IPS-18c (cell line): Measurements from ENCODE around the gene TBX3.
"Not testable (repeated sequence)": the region's sequence is repeated elsewhere in the genome, so short reads cannot be mapped to it uniquely, and the experiment has no call there.

ENCODE experiments used
- H3K4me3 ChIP-seq: 2 replicates; pipeline ENCODE4 v1.7.0; 2013; ENCODE audit warnings: low read depth, mild to moderate bottlenecking, low read length, moderate library complexity; ENCODE audit not compliant: insufficient read depth
- H3K9me3 ChIP-seq: one replicate; pipeline ENCODE4 v1.6.1; 2013; ENCODE audit warnings: mild to moderate bottlenecking, low read length, moderate library complexity; ENCODE audit not compliant: control insufficient read depth, insufficient read depth

TBX3 gene

GRCh38 chr12:114684098-114684869 lies at the start of gene TBX3:
Gene TBX3 (minus strand): TSS chr12:114684175. CDS start chr12:114683200, 975 bp downstream.
- Histone ChIP-seq H3K4me3 (peak within 1 kb of the TSS; percentile 53), H3K9me3 (no peaks in the 10 kb centered on the region)

GRCh38 chr12:114732426-114733030 lies 48.6 kb upstream of the TBX3 start:
- Histone ChIP-seq H3K9me3 (peaks cover 11% of the 10 kb centered on the region), H3K4me3 (no peak overlapping the region)

- no peak overlapping the region for H3K4me3 ChIP-seq
- no peaks in the 10 kb centered on the region for H3K9me3 ChIP-seq
Observed at GRCh38 chr12:114729731-114730130, 45.8 kb upstream of the TBX3 start.

DNA sequence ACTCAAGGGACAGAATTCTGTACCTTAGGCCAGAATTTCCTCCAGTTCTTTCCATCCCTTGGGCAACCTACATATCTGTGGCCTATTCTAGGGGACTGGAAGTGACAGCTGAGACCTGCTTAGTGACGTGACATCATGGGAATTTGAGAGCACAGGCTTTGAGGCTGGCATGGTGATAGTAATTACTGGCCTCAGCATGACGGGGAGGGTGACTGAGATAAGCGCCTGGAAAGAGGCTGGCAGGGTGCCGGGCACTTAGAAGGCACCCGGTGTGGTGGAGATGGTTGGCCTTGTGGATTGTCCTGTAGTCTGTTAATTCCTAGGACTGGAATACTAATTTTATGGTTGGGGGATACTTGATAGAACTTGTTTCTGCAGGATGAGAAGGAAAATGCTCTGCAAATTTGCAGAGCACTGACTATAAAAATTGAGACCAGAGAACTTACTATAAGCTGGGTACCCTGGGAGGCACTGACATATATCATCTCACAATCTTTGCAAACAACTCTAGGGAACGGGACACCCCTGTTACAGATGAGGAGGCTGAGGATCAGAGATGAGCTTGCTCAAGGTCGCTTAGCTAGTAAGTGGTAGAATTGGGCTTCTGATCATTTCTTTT lies 42.2 kb upstream of the TBX3 start:
- H3K9me3 ChIP-seq = no peaks in the 10 kb centered on the region
- H3K4me3 ChIP-seq = no peak overlapping the region

- not testable (repeated sequence) for H3K9me3 ChIP-seq, H3K4me3 ChIP-seq
Observed at GRCh38 chr12:114722176-114722575, 38.2 kb upstream of the TBX3 start.

DNA sequence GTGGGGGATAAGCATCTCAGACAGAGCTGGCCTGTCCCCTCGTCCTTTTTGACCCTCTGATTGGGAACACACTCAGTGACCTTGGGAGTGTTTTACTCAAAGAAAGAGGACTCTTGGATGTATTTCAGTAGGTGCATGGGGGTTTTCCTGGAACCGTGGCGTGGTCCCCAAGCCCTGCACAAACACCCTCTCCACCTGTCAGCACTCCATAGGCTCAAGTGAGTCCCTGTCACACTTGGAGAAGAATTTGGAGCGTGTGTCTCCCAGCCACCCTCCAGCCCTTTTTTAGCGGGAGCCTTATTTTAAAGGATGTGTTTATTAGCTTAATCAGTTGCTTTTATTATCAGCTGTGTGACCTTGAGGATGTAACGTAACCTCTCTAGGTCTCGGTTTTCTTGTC lies 37.3 kb upstream of the TBX3 start:
- Histone ChIP-seq H3K4me3 (no peak overlapping the region), H3K9me3 (no peaks in the 10 kb centered on the region)

DNA sequence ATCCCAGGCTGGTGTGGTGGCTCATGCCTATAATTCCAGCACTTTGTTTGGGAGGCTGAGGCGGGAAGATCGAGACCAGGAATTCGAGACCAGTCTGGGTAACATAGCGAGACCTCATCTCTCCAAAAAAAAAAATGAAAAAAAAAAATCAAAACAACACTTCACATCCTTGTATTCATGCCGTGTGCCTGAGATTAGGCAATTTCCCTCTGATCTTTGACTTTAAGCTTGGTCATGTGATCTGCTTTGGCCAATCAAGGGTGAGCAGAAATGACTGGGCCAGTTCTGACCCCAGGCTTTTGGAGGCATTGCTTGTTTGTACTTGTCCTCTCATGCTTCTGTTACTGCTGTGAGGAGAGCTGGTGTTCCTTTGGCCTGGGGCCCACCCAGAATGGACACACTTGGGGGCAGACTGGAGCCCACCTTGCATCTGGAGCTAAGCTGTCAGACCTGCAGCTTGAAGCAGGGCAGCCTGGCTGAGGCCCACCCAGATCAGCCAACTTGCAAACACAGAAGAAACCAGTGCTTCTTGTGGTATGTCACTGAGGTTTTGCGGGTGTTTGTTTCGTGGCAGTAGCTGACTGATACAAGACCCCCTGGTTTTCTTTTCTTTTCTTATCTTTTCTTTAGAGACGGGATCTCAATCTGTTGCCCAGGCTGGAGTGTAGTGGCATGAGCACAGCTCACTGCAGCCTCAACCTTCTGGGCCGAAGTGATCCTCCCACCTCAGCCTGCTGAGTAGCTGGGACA lies 29.7 kb upstream of the TBX3 start:
- H3K9me3 ChIP-seq = no peaks in the 10 kb centered on the region
- H3K4me3 ChIP-seq = no peak overlapping the region

DNA sequence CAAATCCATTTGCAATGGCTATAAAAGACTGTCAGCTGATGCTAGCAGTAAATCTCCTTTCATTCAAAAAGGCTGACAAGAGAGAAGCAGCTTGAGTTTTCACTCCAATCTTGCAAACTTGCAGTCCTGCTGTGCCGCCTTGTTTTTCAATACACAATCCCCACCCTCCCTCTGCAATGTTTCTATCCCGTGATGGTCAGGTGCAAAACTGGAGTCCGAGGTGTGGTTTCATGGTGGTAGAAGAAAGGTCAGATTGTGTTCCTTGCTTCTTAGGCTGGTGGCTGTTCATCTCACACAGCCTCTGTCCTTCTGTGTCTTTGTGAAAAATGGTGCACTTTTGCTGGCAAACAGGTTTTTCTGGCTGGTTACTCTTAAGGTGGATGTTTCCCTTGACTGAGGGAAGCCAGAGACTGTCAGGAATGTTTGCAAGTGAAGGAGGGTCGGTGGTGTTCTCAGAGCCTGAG lies 27.7 kb upstream of the TBX3 start:
- H3K9me3 ChIP-seq = no peaks in the 10 kb centered on the region
- H3K4me3 ChIP-seq = no peak overlapping the region

GRCh38 chr12:114710151-114710550 lies 26.2 kb upstream of the TBX3 start:
- H3K4me3 ChIP-seq = no peak overlapping the region
- H3K9me3 ChIP-seq = no peaks in the 10 kb centered on the region

GRCh38 chr12:114709112-114709511 lies 25.1 kb upstream of the TBX3 start:
- H3K4me3 ChIP-seq = no peak overlapping the region

DNA sequence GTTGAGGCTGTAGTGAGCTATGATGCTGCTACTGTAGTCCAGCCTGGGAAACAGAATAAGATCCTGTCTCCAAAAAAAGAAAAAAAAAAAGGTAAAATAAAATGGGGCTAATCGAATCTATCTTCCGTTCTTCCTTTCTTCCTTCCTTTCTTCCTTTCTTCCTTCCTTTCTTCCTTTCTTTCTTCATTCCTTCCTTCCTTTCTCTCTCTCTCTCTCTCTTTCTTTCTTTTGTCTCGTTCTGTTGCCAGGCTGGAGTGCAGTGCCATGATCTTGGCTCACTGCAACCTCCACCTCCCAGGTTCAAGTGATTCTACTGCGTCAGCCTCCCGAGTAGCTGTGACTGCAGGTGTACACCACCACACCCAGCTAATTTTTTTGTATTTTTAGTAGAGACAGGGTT lies 24.6 kb upstream of the TBX3 start:
- not testable (repeated sequence) for H3K4me3 ChIP-seq, H3K9me3 ChIP-seq

More at GRCh38 chr12:114709112-114709511, 25.1 kb upstream of the TBX3 start:
- no peaks in the 10 kb centered on the region for H3K9me3 ChIP-seq

GRCh38 chr12:114704096-114704495 lies 20.1 kb upstream of the TBX3 start:
- H3K4me3 ChIP-seq = no peak overlapping the region; the same call in 1 of the 2 replicates
- peaks cover 3% of the 10 kb centered on the region for H3K9me3 ChIP-seq

GRCh38 chr12:114703060-114703493 lies 19.1 kb upstream of the TBX3 start:
- Histone ChIP-seq H3K4me3 (no peak overlapping the region), H3K9me3 (peaks cover 3% of the 10 kb centered on the region)

DNA sequence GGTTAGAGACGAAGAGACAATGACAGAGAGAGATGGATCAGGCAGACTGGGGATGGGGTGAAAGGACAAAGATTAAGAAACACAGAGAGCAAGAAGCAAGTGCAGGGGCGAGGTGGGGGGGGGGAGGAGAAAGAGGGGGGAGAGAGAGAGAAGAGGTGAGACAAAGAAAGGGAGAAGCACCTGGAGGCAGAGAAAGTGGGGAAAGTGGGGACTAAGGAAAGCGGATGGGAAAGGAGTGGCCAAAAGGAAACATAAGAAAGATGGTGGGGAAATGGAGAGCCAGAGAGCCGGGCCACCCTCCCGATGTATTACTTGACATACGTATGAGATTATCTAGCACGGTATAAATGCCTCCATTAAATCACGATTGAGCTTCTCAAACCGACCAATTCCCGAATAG lies 18.5 kb upstream of the TBX3 start:
- H3K4me3 ChIP-seq = no peak overlapping the region
- peaks cover 3% of the 10 kb centered on the region for H3K9me3 ChIP-seq

DNA sequence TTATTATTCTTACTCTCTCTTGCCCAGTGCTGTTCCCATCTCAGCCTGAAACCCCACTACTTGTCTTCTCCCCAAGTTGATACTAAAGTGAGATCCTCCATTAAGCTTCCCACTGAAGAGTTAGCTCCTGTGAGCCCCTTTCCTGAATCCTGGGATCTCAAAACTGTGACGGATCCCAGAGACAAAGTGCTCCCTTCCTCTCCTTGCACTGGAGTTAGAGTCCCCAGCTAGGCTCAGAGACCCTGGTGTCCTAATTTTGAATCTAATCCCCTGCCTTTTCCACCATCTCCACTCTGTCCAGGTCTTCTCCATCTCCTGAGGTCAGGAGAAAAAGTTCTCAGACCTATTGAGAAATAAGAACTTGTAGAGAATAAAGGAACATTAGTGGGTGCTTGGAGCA lies 17.6 kb upstream of the TBX3 start:
- no peak overlapping the region for H3K4me3 ChIP-seq
- H3K9me3 ChIP-seq = peaks cover 3% of the 10 kb centered on the region

DNA sequence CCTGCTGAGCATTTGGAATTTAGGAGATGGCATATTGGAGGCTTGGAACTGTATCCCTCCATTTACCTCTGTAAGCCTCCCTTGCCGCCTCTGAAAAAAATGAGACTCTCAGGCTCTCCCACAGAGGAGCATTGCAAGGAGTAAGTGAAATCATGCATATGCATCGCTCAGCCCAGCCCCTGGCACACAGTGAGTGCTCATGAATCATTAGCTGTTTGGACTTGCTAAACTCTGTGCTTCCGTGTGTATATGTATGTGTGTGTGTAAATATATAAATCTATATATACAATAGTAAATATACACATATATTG lies 17.1 kb upstream of the TBX3 start:
- H3K4me3 ChIP-seq = no peak overlapping the region
- H3K9me3 ChIP-seq = peaks cover 3% of the 10 kb centered on the region

- peak overlapping the region; percentile 15; the same call in 1 of the 2 replicates for H3K4me3 ChIP-seq
- peaks cover 3% of the 10 kb centered on the region for H3K9me3 ChIP-seq
Observed at GRCh38 chr12:114700392-114701103, 16.6 kb upstream of the TBX3 start.
